Esophagus muscularis mucosa (tissue), 4 donors: ENCODE results near the gene ATP6AP1. TPM values are rescaled to one million over a fixed set of nuclear protein-coding genes. Genes with fewer than 3 reads are reported as not detected.
A peak's percentile ranks its signal among the peaks of the same experiment; 100 is the strongest.

Experiments used
- DNase-seq: peaks from one replicate; pipeline ENCODE4 v3.0.0-alpha.2; 2017; ENCODE audit errors: extremely low spot score
- H3K27ac ChIP-seq, 4 donors: fragments of 200-600 bp; sonication (generic); replicated peaks in 1 of 4; 1 replicate in 3 of 4; 2 replicates in 1 of 4; pipeline ENCODE4 v1.5.1; 2016 to 2019; ENCODE audit warnings: mild to moderate bottlenecking in 1 of 4
- H3K27me3 ChIP-seq, 4 donors: fragments of 200-600 bp; sonication (generic); one replicate each; pipeline versions ENCODE4 v1.5.1 to v1.6.0; 2016 to 2019
- H3K36me3 ChIP-seq, 4 donors: fragments of 200-600 bp; sonication (generic); one replicate each; pipeline ENCODE4 v1.5.1; 2016 to 2019
- H3K4me1 ChIP-seq, 4 donors: fragments of 200-600 bp; sonication (generic); one replicate each; pipeline ENCODE4 v1.5.1; 2016 to 2019
- H3K4me3 ChIP-seq, 4 donors: fragments of 200-600 bp; sonication (generic); 1 replicate in 2 of 4; 2 replicates in 2 of 4; pipeline ENCODE4 v1.5.1; 2016 to 2019; ENCODE audit warnings: mild to moderate bottlenecking in 4 of 4, moderate library complexity in 1 of 4
- H3K9me3 ChIP-seq, 4 donors: fragments of 200-600 bp; sonication (generic); 1 replicate in 3 of 4; 2 replicates in 1 of 4; pipeline ENCODE4 v1.5.1; 2016 to 2019
- EP300 ChIP-seq: sonication (generic); formaldehyde crosslinking; IDR thresholded peaks from one replicate; pipeline ENCODE4 v1.6.1; 2017; ENCODE audit warnings: antibody characterized with exemption
- POLR2A ChIP-seq: fragments of 450-650 bp; IDR thresholded peaks from one replicate; pipeline ENCODE4 v1.6.1; 2017; ENCODE audit warnings: antibody characterized with exemption, moderate library complexity, mild to moderate bottlenecking, low read depth
- POLR2AphosphoS5 ChIP-seq, 2 donors: sonication (generic); formaldehyde crosslinking; IDR thresholded peaks; one replicate each; pipeline ENCODE4 v1.6.1; 2017; ENCODE audit warnings: antibody characterized with exemption in 2 of 2
- WGBS: methylation state at CpG from one replicate; pipeline ENCODE4 v1.1.5; 2018; 5-methylcytosine and 5-hydroxymethylcytosine counted together
- intact Hi-C: fragments of 100-400 bp; cut with DNase I; formaldehyde crosslinking; loops from one replicate; pipeline ENCODE4 v1.15.1; 2023
- total RNA-seq, 4 donors: library from RNA; depleted of rRNA; stranded (reverse); fragments of >200 nt; gene quantifications; one replicate each; pipeline versions ENCODE4 v1.1.0 to v1.2.1, GENCODE V29; 2016
- TF ChIP-seq, protein P1 (sequence below), 3 experiments: fragments of 200-600 bp in 2 of 3; fragments of 450-650 bp in 1 of 3; sonication (generic) in 2 of 3; IDR thresholded peaks; one replicate each; pipeline ENCODE4 v1.5.1; 2017 to 2019; ENCODE audit warnings: antibody characterized with exemption in 3 of 3, mild to moderate bottlenecking in 2 of 3, moderate library complexity in 1 of 3

ATP6AP1 gene
- total RNA-seq, 4 donors from 2014 or later, result 27.4 to 67.2 (median 34.7) TPM

DNA sequence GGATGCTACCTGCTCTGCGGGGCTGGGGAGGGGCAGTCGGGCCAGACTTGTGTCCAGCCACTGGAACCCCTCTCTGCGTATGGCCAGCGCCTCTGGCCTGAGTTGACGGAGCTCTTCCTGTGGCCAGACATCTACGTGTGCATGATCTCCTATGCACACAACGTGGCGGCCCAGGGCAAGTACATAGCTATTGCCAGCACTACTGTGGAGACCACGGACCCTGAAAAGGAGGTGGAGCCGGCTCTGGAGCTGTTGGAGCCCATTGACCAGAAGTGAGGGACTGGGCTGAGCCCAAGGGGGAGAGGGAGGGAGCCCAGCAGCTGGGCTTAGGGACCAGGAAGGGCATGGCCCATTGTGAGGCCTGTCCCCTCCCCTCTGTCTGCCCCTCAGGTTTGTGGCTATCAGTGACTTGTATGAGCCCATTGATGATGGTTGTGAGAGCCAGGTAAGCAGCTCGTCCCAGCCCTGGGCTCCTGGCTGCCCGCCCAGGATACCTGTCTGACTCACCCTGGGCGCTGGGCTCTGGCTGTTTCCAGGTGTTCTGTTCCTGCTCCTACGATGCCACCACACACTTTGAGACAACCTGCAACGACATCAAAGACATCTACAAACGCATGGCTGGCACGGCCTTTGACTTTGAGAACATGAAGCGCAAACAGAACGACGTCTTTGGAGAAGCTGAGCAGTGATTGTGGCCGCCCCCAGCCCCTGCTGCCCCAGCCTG is 13.7 kb downstream of the ATP6AP1 start:
- H3K27me3 ChIP-seq, result no peaks in the 10 kb centered on the region
- peaks cover 16 to 48% (median 46%) of the 10 kb centered on the region in 4 donors for H3K4me1 ChIP-seq
- intact Hi-C loops, result no loop called here
- H3K9me3 ChIP-seq, result no peaks in the 10 kb centered on the region
- no peak overlapping the region for H3K27ac ChIP-seq
- DNase-seq, result no peak
- TF ChIP-seq, protein P1, sequence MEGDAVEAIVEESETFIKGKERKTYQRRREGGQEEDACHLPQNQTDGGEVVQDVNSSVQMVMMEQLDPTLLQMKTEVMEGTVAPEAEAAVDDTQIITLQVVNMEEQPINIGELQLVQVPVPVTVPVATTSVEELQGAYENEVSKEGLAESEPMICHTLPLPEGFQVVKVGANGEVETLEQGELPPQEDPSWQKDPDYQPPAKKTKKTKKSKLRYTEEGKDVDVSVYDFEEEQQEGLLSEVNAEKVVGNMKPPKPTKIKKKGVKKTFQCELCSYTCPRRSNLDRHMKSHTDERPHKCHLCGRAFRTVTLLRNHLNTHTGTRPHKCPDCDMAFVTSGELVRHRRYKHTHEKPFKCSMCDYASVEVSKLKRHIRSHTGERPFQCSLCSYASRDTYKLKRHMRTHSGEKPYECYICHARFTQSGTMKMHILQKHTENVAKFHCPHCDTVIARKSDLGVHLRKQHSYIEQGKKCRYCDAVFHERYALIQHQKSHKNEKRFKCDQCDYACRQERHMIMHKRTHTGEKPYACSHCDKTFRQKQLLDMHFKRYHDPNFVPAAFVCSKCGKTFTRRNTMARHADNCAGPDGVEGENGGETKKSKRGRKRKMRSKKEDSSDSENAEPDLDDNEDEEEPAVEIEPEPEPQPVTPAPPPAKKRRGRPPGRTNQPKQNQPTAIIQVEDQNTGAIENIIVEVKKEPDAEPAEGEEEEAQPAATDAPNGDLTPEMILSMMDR (IDR thresholded peaks at IDR 0.05), result no peak
- TF ChIP-seq POLR2AphosphoS5 (IDR thresholded peaks at IDR 0.05) (no peak), EP300 (no peak), POLR2A (no peak)
- 83% methylated on average over 19 of the region's 21 CpGs for WGBS
- H3K4me3 ChIP-seq, result no peak overlapping the region
- peaks cover 4 to 55% (median 49%) of the 10 kb centered on the region in 4 donors for H3K36me3 ChIP-seq

DNA sequence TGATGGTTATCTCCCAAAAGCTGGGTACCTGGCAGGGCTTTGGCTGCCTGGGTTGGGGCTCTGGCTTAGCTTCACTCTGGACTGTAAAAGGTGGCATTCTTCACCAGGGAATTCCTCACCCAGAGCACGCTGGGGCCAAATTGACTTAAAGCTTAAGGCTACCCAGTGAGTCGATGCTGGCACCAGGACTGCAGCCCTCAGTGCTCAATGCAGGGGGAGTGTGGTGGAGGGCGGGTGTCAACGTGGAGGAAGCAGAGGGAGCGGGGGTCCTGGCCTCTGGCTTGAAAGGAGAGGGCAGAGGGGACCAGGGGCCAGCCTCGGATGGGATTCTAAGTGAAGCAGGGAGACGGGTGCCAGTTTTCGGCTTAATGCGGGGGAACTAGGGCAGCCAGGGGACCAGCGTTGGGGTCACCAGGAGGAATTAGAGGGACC is 15.0 kb downstream of the ATP6AP1 start:
- Histone ChIP-seq H3K4me3 (peak overlapping the region; percentile 63 to 73 (median 66)), H3K4me1 (peaks cover 14 to 42% (median 38%) of the 10 kb centered on the region in 4 donors), H3K27me3 (no peaks in the 10 kb centered on the region), H3K36me3 (peaks cover 7 to 60% (median 54%) of the 10 kb centered on the region in 4 donors), H3K9me3 (no peaks in the 10 kb centered on the region), H3K27ac (peak overlapping the region; percentile 86 to 89 (median 88))
- TF ChIP-seq POLR2AphosphoS5 (IDR thresholded peaks at IDR 0.05), result no peak
- TF ChIP-seq POLR2A, result no peak
- no peak for TF ChIP-seq EP300
- TF ChIP-seq, protein P1 (IDR thresholded peaks at IDR 0.05), result no peak
- intact Hi-C loops, result no loop called here
- DNase-seq, result no peak
- 50% methylated on average over 9 of the region's 10 CpGs for WGBS

DNA sequence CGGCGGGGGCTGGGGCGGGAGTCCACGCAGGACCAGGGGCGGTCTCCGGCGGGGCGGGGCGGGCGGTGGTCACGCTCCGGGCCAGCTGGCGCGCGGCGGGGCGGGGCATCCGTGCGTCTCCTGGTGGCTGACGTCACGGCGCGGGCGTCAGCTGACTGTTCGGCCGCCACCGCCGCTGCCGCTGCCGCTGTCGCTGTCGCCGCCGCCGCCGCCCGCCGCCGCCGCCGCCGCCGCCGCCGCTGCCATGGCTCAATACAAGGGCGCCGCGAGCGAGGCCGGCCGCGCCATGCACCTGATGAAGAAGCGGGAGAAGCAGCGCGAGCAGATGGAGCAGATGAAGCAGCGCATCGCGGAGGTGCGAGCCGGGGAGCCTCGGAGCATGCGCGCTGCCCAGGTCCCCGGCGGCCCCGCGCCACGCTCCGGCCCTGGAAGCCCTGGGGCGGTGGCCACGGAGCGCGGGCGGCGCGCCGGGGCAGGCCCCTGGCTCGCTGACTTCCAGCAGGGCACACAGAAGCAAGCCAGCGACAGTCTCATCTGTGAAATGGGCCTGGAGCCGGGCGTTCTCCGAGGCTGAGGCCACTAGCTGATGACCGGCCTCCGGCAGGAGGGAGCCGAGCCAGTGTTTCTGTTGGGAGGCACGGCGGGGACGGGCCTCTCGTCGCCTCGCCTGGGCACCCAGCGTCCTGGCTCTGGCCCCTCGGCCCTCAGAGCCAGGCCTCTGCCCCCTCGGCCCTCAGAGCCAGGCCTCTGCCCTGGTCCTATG is 15.7 kb downstream of the ATP6AP1 start, which contains the start of gene FAM50A:
TSS of gene FAM50A (plus strand) at position 150 of the 763 bp plus-strand sequence. CDS start at position 245, 95 bp downstream.
- Histone ChIP-seq H3K4me3 (peak within 1 kb of the TSS; percentile 63 to 73 (median 66)), H3K27me3 (no peaks in the 10 kb centered on the region), H3K9me3 (no peaks in the 10 kb centered on the region), H3K4me1 (peaks cover 12 to 35% (median 31%) of the 10 kb centered on the region in 4 donors), H3K27ac (peak within 1 kb of the TSS; percentile 86 to 89 (median 88)), H3K36me3 (peaks cover 14 to 63% (median 60%) of the 10 kb centered on the region in 4 donors)
- DNase-seq, result peak; percentile 93
- TF ChIP-seq EP300 (no peak), POLR2AphosphoS5 (IDR thresholded peaks at IDR 0.05) (peak; percentile 6 to 35), POLR2A (no peak)
- TF ChIP-seq, protein P1 (IDR thresholded peaks at IDR 0.05), result no peak
- intact Hi-C loops, result no loop called here
- WGBS, result 66% methylated on average over 10 of the region's 94 CpGs

DNA sequence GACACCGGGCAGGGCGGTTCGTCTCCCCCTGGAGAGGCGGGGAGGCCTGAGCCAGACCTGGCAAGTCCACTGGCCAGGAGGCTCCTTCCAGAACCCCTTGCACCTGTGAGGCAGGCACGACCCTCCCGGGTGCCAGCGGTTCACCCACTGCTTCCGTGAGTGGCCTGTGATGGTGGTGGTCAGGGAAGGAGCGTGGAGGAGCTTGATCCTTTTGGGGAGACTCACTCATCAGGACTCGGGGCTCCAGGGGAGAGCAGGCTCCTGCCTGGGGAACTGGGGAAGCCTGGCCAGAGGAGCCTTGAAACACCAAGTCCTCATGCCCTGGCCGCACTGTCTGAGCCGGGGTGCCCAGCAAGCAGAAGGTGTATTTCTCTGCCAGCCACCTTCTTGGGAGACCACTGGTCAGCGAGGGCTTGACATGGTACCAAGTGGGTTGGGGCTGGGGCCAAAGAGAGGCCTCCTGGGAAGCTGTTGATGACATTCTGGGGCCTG is 16.3 kb downstream of the ATP6AP1 start:
- intact Hi-C loops, result no loop called here
- peak overlapping the region; percentile 86 to 89 (median 88) for H3K27ac ChIP-seq

More for the DNA sequence above, 16.3 kb downstream of the ATP6AP1 start:
- Histone ChIP-seq H3K9me3 (no peaks in the 10 kb centered on the region), H3K4me1 (peaks cover 12 to 29% (median 26%) of the 10 kb centered on the region in 4 donors), H3K4me3 (peak overlapping the region; percentile 63 to 73 (median 66)), H3K36me3 (peaks cover 19 to 66% (median 64%) of the 10 kb centered on the region in 4 donors), H3K27me3 (no peaks in the 10 kb centered on the region)
- no peak for DNase-seq
- 78% methylated on average over 8 of the region's 13 CpGs for WGBS
- TF ChIP-seq, protein P1 (IDR thresholded peaks at IDR 0.05), result no peak
- TF ChIP-seq EP300, result no peak
- no peak for TF ChIP-seq POLR2AphosphoS5 (IDR thresholded peaks at IDR 0.05)
- no peak for TF ChIP-seq POLR2A
